ENCODE measurements around the gene TYW1B.
"Not testable (repeated sequence)": the region's sequence is repeated elsewhere in the genome, so short reads cannot be mapped to it uniquely, and the experiment has no call there.

The TYW1B gene

DNA sequence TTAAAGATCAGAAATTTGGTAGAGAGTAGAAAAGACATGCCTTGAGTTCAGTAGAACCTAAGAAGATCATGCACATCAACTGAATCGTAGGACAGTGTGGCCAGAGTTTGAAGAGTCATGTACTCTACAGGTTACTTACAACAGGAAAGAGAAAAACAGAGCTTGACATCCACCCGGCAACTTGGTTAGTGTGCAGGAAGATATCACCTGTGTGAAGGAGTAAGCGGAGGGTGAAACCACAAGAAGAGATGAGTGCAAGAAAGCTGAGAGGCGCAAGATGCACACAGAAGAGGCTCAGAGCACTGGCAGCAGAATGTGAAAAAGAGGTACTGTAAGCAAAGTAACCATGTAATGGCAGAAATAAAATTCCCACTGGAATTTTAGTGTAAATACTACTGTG is 179.4 kb downstream of the TYW1B start:
- H3K27ac ChIP-seq (ENCODE audit: low read depth, low read length); H3K36me3 ChIP-seq (ENCODE audit: control insufficient read depth, insufficient read depth, low read length); H3K4me1 ChIP-seq (ENCODE audit: control insufficient read depth, insufficient read depth, low read length); H3K9ac ChIP-seq (ENCODE audit: low read length); H3K27me3 ChIP-seq (ENCODE audit: control insufficient read depth, insufficient read depth, low read length); H3K4me3 ChIP-seq (ENCODE audit: low read depth, low read length); H3K9me3 ChIP-seq (ENCODE audit: control insufficient read depth, insufficient read depth, low read depth, low read length): not testable (repeated sequence)

DNA sequence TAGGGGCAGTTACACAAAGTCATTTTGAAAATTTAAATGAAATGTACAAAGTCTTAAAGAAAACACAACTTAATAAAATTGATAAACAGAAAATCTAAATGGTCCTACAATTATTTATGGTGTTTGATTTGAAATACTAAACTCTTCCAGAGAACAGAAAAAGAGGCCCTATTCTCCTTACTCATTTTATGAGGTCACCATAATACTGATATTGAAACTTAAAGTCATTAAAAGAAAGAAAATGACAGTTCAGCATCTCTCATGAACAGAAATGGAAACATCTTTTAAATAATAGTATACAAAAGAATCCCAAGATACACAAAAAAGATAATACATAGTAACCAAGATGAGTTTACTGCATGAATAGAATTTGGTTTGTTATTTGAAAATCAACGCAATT is 184.3 kb downstream of the TYW1B start:
- not testable (repeated sequence) for H3K9me3 ChIP-seq (ENCODE audit: control insufficient read depth, insufficient read depth, low read depth, low read length); H3K9ac ChIP-seq (ENCODE audit: low read length); H3K27me3 ChIP-seq (ENCODE audit: control insufficient read depth, insufficient read depth, low read length)

DNA sequence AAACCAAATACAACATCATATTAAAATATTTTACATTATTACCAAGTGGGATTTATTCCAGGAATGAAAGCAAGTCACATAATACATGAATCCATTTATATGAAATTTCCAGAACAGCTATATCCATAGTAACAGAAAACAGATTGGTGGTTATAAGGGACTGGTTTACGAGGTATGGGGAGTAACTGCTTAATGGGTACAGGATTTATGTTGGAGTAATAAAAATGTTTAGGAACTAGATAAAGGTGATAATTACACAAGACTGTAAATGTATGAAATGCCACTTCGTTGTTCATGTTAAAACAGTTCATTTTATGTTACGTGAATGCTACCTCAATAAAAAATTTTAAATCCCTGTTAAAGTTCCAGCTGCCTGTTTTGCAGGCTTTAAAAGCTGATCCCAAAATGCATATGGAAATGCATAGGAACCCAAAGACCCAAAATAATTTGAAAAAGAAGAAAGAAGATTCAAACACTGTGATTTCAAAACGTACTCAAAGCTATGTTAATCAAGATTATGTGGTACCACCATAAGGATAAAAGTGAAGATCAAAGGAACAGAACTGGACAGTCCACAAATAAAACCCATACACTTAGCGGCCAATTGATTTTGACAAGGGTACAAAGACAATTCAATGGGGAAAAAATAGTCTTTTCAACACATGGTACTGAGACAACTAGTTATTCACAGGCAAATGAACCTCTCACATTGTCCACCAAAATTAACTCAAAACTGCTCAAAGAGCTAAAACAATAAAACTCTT is 186.3 kb downstream of the TYW1B start:
- not testable (repeated sequence) for H3K4me1 ChIP-seq (ENCODE audit: control insufficient read depth, insufficient read depth, low read length); H3K4me3 ChIP-seq (ENCODE audit: low read depth, low read length)

More for the DNA sequence above, 184.3 kb downstream of the TYW1B start:
- not testable (repeated sequence) for H3K27ac ChIP-seq (ENCODE audit: low read depth, low read length); H3K4me1 ChIP-seq (ENCODE audit: control insufficient read depth, insufficient read depth, low read length); H3K36me3 ChIP-seq (ENCODE audit: control insufficient read depth, insufficient read depth, low read length); H3K4me3 ChIP-seq (ENCODE audit: low read depth, low read length)

DNA sequence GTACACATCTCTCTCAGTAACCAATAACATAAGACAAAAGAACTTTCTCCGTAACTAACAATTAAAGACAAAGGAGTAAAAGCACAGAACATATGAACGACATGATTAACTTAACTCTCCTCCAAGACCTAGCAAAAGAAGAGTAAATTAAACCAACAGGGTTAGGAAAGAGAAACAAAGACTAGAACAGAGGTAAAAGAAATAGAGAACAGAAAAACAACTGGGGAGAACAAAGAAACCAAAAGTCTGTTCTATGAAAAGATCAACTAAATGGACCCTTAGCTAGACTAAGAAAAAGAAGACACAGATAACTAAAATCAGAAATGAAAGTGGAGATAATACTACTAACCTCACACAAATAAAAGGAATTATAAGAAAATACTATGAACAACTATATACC is 187.3 kb downstream of the TYW1B start:
- H3K4me3 ChIP-seq (ENCODE audit: low read depth, low read length); H3K9me3 ChIP-seq (ENCODE audit: control insufficient read depth, insufficient read depth, low read depth, low read length); H3K9ac ChIP-seq (ENCODE audit: low read length): not testable (repeated sequence)

More for the DNA sequence above, 186.3 kb downstream of the TYW1B start:
- H3K27me3 ChIP-seq (ENCODE audit: control insufficient read depth, insufficient read depth, low read length); H3K9ac ChIP-seq (ENCODE audit: low read length); H3K9me3 ChIP-seq (ENCODE audit: control insufficient read depth, insufficient read depth, low read depth, low read length); H3K36me3 ChIP-seq (ENCODE audit: control insufficient read depth, insufficient read depth, low read length); H3K27ac ChIP-seq (ENCODE audit: low read depth, low read length): not testable (repeated sequence)

DNA sequence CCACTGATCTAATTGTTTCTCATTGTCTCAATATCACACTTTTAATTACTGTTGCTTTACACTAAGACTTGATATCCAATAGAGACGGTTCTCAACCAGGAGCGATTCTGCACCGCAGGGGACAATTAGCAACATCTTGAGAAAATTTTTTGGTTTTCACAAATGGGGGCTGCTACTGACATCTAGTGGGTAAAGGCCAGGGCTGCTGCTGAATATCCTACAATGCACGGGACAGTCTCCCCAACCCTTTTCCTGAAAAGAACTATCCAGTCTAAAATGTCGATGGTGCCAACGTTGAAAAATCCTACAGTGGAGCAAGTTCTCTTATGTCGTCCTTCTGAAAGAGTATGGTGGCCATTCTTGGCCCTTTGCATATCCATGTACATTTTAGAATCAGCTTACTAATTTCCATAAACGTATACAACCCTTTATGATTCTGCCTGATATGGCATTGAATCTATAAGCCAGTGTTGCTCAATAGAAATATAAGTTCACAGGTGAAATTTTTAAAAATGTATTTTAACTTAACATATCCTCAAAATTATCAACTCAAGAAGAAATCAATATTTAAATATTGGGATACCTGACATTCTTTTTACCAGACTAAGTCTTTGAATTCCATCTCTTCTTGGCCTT is 192.6 kb downstream of the TYW1B start:
- not testable (repeated sequence) for H3K4me1 ChIP-seq (ENCODE audit: control insufficient read depth, insufficient read depth, low read length); H3K36me3 ChIP-seq (ENCODE audit: control insufficient read depth, insufficient read depth, low read length); H3K4me3 ChIP-seq (ENCODE audit: low read depth, low read length); H3K9ac ChIP-seq (ENCODE audit: low read length); H3K27ac ChIP-seq (ENCODE audit: low read depth, low read length); H3K9me3 ChIP-seq (ENCODE audit: control insufficient read depth, insufficient read depth, low read depth, low read length); H3K27me3 ChIP-seq (ENCODE audit: control insufficient read depth, insufficient read depth, low read length)

More for the DNA sequence above, 187.3 kb downstream of the TYW1B start:
- H3K36me3 ChIP-seq (ENCODE audit: control insufficient read depth, insufficient read depth, low read length); H3K27me3 ChIP-seq (ENCODE audit: control insufficient read depth, insufficient read depth, low read length); H3K4me1 ChIP-seq (ENCODE audit: control insufficient read depth, insufficient read depth, low read length); H3K27ac ChIP-seq (ENCODE audit: low read depth, low read length): not testable (repeated sequence)

DNA sequence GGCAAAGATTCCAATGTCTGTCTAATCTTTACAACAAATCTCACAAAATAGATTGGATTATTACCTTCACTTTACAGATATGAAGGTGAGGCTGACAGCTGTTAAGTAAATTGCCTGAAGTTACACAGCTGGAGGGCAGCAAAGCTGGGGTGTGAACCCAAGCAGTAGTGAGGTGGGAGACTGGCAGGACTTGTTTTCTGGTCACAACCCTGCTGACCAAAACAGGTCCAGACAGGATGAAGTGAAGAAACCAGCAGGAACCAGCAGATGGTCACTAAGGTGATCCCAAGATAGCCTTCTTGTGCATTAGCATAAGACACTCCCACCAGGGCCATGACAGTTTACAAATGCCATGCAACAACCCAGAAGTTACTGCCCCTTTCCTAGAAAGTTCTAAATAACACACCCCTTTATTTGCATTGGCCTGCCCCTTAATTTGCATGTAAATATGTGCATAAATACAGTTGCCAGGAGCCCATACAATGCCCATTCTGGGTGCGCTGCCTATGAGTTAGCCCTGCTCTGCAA is 195.2 kb downstream of the TYW1B start:
- not testable (repeated sequence) for H3K9ac ChIP-seq (ENCODE audit: low read length); H3K27ac ChIP-seq (ENCODE audit: low read depth, low read length)

DNA sequence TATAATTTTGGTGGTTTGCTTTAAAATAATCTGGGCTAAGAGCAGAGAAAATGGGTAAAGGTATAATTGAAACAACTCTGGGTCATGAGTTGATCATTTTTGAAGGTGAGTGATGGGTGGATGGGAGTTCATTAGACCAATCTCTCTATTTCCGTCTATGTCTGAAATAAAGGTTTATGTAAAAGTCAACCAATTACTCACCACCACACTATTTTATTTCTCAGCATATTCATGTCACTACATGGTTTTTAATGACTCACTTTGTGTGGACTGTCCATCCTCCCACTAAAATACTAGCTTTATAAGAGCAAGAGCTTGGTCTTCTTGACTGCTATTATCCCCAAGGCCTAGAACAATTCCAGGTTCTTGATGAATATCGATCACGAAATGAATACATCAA is 199.6 kb downstream of the TYW1B start:
- not testable (repeated sequence) for H3K27ac ChIP-seq (ENCODE audit: low read depth, low read length); H3K4me3 ChIP-seq (ENCODE audit: low read depth, low read length); H3K9ac ChIP-seq (ENCODE audit: low read length); H3K36me3 ChIP-seq (ENCODE audit: control insufficient read depth, insufficient read depth, low read length); H3K4me1 ChIP-seq (ENCODE audit: control insufficient read depth, insufficient read depth, low read length); H3K9me3 ChIP-seq (ENCODE audit: control insufficient read depth, insufficient read depth, low read depth, low read length); H3K27me3 ChIP-seq (ENCODE audit: control insufficient read depth, insufficient read depth, low read length)

More for the DNA sequence above, 195.2 kb downstream of the TYW1B start:
- H3K27me3 ChIP-seq (ENCODE audit: control insufficient read depth, insufficient read depth, low read length); H3K4me1 ChIP-seq (ENCODE audit: control insufficient read depth, insufficient read depth, low read length); H3K9me3 ChIP-seq (ENCODE audit: control insufficient read depth, insufficient read depth, low read depth, low read length); H3K4me3 ChIP-seq (ENCODE audit: low read depth, low read length); H3K36me3 ChIP-seq (ENCODE audit: control insufficient read depth, insufficient read depth, low read length): not testable (repeated sequence)

DNA sequence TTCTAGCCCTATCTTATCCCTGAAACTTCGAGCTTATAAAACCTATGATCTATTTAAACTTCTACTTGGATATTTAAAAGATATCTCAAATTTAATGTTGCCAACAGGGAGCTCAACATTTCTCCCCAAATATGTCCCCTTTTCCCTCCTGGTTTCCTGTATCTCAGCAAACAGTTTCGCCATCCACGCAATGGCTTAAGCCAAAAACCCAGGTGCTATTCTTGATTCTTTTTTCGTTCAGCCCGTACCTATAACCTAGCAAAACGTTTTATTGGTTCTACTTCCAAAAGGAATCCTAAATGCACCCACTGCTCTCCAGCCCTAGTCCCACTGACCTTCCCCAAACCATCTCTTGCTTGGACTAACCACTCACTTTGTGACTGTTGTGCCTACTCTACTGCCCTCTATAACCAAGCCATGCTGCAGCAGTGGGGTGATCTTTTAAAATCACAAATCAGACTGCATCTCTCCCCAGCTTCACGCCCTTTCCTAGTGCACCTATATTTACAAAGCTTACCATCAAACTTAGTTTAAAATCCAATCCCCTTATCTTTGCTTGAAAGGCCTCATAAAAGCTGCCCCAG is 201.5 kb downstream of the TYW1B start:
- not testable (repeated sequence) for H3K9me3 ChIP-seq (ENCODE audit: control insufficient read depth, insufficient read depth, low read depth, low read length); H3K4me1 ChIP-seq (ENCODE audit: control insufficient read depth, insufficient read depth, low read length); H3K9ac ChIP-seq (ENCODE audit: low read length); H3K4me3 ChIP-seq (ENCODE audit: low read depth, low read length); H3K36me3 ChIP-seq (ENCODE audit: control insufficient read depth, insufficient read depth, low read length); H3K27me3 ChIP-seq (ENCODE audit: control insufficient read depth, insufficient read depth, low read length); H3K27ac ChIP-seq (ENCODE audit: low read depth, low read length)

DNA sequence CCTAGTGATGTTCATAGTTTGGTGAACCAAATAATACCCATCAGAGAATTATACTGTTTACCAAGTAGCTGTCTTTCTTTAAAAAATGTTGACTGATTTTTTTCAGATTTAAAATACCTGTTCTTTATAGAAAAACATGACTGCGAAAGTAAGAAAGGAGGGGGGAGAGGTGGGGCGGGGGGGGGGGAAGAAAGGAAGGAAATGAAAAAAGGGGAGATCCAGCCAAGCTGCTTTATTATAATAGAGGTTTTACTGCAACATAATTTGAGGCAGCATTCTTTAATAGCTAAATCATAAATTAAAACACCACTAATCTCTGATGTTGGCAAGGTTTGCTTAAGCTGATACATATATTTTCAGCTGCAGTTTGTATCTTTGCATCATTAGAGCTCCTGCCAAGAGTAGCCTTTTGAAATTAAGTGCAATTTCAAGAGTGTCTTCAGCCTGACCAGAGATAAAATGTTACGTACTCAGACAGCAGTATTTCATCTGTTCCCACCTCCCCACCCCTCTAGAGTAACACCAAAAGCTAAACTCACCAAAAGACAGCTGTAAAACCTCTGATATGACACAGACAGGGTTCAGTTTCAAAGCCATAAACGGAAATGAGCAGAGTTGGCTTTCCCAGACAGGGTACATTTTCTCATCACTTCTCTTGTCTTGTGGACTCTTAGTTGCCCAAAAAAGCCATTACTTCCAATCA is 202.1 kb downstream of the TYW1B start:
- peaks cover 16% of the 10 kb centered on the region for H3K4me1 ChIP-seq (ENCODE audit: control insufficient read depth, insufficient read depth, low read length)
- not testable (repeated sequence) for H3K36me3 ChIP-seq (ENCODE audit: control insufficient read depth, insufficient read depth, low read length); H3K27me3 ChIP-seq (ENCODE audit: control insufficient read depth, insufficient read depth, low read length); H3K4me3 ChIP-seq (ENCODE audit: low read depth, low read length); H3K9ac ChIP-seq (ENCODE audit: low read length); H3K9me3 ChIP-seq (ENCODE audit: control insufficient read depth, insufficient read depth, low read depth, low read length); H3K27ac ChIP-seq (ENCODE audit: low read depth, low read length)

DNA sequence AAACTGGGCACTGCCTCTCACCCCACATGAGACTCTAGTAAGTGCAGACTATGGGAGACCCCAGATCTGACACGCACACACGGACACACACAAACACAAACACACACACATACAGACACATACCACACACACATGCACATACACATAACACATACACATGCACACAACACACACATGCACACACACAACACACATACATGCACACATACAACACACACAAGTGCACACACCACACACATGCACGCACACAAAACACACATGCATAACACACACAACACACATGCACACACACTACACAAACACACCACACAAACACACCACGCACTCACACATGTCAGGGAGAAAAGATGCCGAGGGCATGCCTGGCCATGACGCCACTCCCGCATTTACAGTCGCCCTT is 205.5 kb downstream of the TYW1B start:
- Histone ChIP-seq H3K9ac (ENCODE audit: low read length) (no peak overlapping the region), H3K27me3 (ENCODE audit: control insufficient read depth, insufficient read depth, low read length) (no peaks in the 10 kb centered on the region), H3K36me3 (ENCODE audit: control insufficient read depth, insufficient read depth, low read length) (no peaks in the 10 kb centered on the region), H3K4me1 (ENCODE audit: control insufficient read depth, insufficient read depth, low read length) (peaks cover 17% of the 10 kb centered on the region), H3K4me3 (ENCODE audit: low read depth, low read length) (no peak overlapping the region), H3K27ac (ENCODE audit: low read depth, low read length) (no peak overlapping the region), H3K9me3 (ENCODE audit: control insufficient read depth, insufficient read depth, low read depth, low read length) (no peaks in the 10 kb centered on the region)

DNA sequence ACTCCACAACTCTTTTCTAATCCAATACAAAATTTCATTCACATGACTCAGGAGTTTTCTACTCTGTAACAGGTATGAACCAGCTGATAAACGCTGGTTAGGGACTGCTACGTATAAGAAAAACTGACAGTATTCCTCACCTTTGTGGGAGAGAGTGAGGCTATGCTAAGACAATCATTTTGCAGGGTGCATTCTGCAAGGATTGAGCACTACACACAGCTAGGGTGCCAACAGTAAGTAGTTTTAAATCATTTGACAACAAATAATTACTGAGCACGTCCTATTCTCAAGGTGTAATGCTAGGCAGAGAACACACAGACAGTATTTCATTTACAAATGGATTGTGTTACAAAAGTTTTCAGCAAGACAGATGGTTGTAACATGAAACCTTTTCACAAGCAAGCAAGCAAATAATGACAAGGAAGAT is 206.2 kb downstream of the TYW1B start:
- H3K4me3 ChIP-seq (ENCODE audit: low read depth, low read length); H3K27ac ChIP-seq (ENCODE audit: low read depth, low read length); H3K36me3 ChIP-seq (ENCODE audit: control insufficient read depth, insufficient read depth, low read length); H3K27me3 ChIP-seq (ENCODE audit: control insufficient read depth, insufficient read depth, low read length); H3K9me3 ChIP-seq (ENCODE audit: control insufficient read depth, insufficient read depth, low read depth, low read length); H3K9ac ChIP-seq (ENCODE audit: low read length): not testable (repeated sequence)
- H3K4me1 ChIP-seq (ENCODE audit: control insufficient read depth, insufficient read depth, low read length): peaks cover 17% of the 10 kb centered on the region

All from HUES6 (cell line).